ENCODE measurements around the gene SPIRE2.
"Not testable (repeated sequence)": the region's sequence is repeated elsewhere in the genome, so short reads cannot be mapped to it uniquely, and the experiment has no call there.

SPIRE2 gene

GRCh38 chr16:89904606-89905510 lies 76.6 kb downstream of the SPIRE2 start:
- no peak for DNase-seq
- intact Hi-C loops (cut with DNase I), result no loop called here

- no peak for DNase-seq
- intact Hi-C loops (cut with DNase I), result no loop called here
Measured at GRCh38 chr16:89905511-89906139, 77.3 kb downstream of the SPIRE2 start.

- intact Hi-C loops (cut with DNase I), result no loop called here
Measured at GRCh38 chr16:89906140-89907025, 78.1 kb downstream of the SPIRE2 start.

GRCh38 chr16:89907055-89907814 lies 79.0 kb downstream of the SPIRE2 start:
- intact Hi-C loops (cut with DNase I), result no loop called here
- DNase-seq, result no peak

More at GRCh38 chr16:89906140-89907025, 78.1 kb downstream of the SPIRE2 start:
- peak in 1 of 42 donors; percentile 25 for DNase-seq

- intact Hi-C loops (cut with DNase I), result no loop called here
- no peak for DNase-seq
Measured at GRCh38 chr16:89908236-89908635, 80.0 kb downstream of the SPIRE2 start.

GRCh38 chr16:89909777-89910716 lies 81.8 kb downstream of the SPIRE2 start:
- intact Hi-C loops (cut with DNase I), result no loop called here
- DNase-seq, result peak; percentile 74 to 94 (median 88)

GRCh38 chr16:89910717-89911354 lies 82.6 kb downstream of the SPIRE2 start:
- intact Hi-C loops (cut with DNase I), result no loop called here
- DNase-seq, result peak in 1 of 42 donors; percentile 11

- no peak for DNase-seq
- intact Hi-C loops (cut with DNase I), result no loop called here
Measured at GRCh38 chr16:89911375-89911774, 83.1 kb downstream of the SPIRE2 start.

GRCh38 chr16:89912143-89912542 lies 83.9 kb downstream of the SPIRE2 start:
- intact Hi-C loops (cut with DNase I), result no loop called here
- no peak for DNase-seq

- DNase-seq, result no peak
- intact Hi-C loops (cut with DNase I), result no loop called here
Measured at GRCh38 chr16:89912627-89913026, 84.4 kb downstream of the SPIRE2 start.

- intact Hi-C loops (cut with DNase I), result no loop called here
- no peak for DNase-seq
Measured at GRCh38 chr16:89913408-89914387, 85.4 kb downstream of the SPIRE2 start.

GRCh38 chr16:89914642-89915285 lies 86.5 kb downstream of the SPIRE2 start:
- intact Hi-C loops (cut with DNase I); DNase-seq: not testable (repeated sequence)

- DNase-seq, result peak in 16 of 42 donors; percentile 19 to 72 (median 52)
- intact Hi-C loops (cut with DNase I), result no loop called here
Measured at GRCh38 chr16:89915303-89916232, 87.3 kb downstream of the SPIRE2 start.

- peak; percentile 36 to 87 (median 66) for DNase-seq
- intact Hi-C loops (cut with DNase I), result no loop called here
Measured at GRCh38 chr16:89917773-89918452, 89.6 kb downstream of the SPIRE2 start.

Data from head of caudate nucleus (tissue), 42 donors.